SK-N-SH (cell line): Measurements from ENCODE around the gene HNRNPL.

Source experiments
- CTCF ChIP-seq: fragments of 200-600 bp; sonication (generic); IDR thresholded peaks from 2 replicates; pipeline ENCODE4 v1.6.1; 2017; ENCODE audit warnings: antibody characterized with exemption, mild to moderate bottlenecking, moderate library complexity
- EP300 ChIP-seq, 2 experiments: IDR thresholded peaks; 2 replicates each; pipeline versions ENCODE4 v1.4.0 to v1.6.1; 2012; ENCODE audit warnings: borderline replicate concordance in 1 of 2, low read depth in 1 of 2, low read length in 1 of 2
- EZH2phosphoT487 ChIP-seq: fragments of 200-600 bp; sonication (generic); IDR thresholded peaks from 2 replicates; pipeline ENCODE4 v1.6.1; 2017; ENCODE audit warnings: low read depth, mixed run types, mild to moderate bottlenecking, antibody characterized with exemption, moderate library complexity, borderline replicate concordance
- POLR2AphosphoS5 ChIP-seq: IDR thresholded peaks from 2 replicates; pipeline ENCODE4 v1.6.1; 2012; ENCODE audit warnings: low read depth, low read length
- REST ChIP-seq: IDR thresholded peaks from 2 replicates; pipeline ENCODE4 v1.6.1; 2012; ENCODE audit warnings: mild to moderate bottlenecking, low read depth, low read length, moderate library complexity
- RXRA ChIP-seq: IDR thresholded peaks from 2 replicates; pipeline ENCODE4 v1.4.0; 2012; ENCODE audit warnings: low read depth, mild to moderate bottlenecking, borderline replicate concordance
- SIN3A ChIP-seq: IDR thresholded peaks from 2 replicates; pipeline ENCODE4 v1.6.1; 2012; ENCODE audit warnings: low read depth, mild to moderate bottlenecking, low read length, moderate library complexity, borderline replicate concordance
- TCF12 ChIP-seq: IDR thresholded peaks from 2 replicates; pipeline ENCODE4 v1.4.0; 2012
- USF2 ChIP-seq: fragments of 150-350 bp; IDR thresholded peaks from 2 replicates; pipeline ENCODE4 v1.6.1; 2017; ENCODE audit warnings: antibody characterized with exemption, low read length, low read depth, borderline replicate concordance

- TF ChIP-seq EP300 (IDR thresholded peaks at IDR 0.05; ENCODE audit: borderline replicate concordance in 1 of 2, low read depth in 1 of 2, low read length in 1 of 2) (no peak), EZH2phosphoT487 (no peak), CTCF (no peak), POLR2AphosphoS5 (no peak), REST (no peak), SIN3A (no peak), RXRA (no peak), USF2 (no peak), TCF12 (no peak)
Observed at GRCh38 chr19:38878575-38879399, 29.0 kb upstream of the HNRNPL start.
